NCI-H2196 (cell line): ENCODE measurements around the gene KIAA0408.

Source experiments
- DNase-seq: peaks from one replicate; lab custom pipeline; 2025; ENCODE audit not compliant: unreplicated experiment; lab: John Stamatoyannopoulos, UW

The KIAA0408 gene

DNA sequence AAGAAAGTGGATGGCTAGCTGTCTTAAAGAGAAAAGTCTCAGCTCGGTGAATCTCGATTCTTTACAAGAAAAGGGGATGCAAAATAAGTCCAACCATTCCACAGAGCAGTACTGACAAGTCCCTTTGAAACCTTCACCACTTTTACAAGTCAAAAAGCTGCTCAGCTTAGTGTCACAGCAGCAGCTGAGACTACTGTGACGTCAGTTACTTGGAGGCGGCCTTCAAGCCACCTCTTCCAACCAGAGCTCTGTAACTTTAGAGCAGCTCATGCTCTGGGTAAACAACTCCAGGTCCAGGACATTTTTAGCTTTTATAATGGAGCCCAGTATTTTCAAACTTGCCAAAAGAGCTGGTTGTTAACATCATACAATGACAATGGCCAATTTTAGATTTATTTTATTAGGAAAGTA lies at the start of gene KIAA0408:
TSS of gene KIAA0408 (minus strand) at position 159 of the 411 bp plus-strand sequence. CDS start 5,408 bp downstream, outside the sequence.
- peak; percentile 36 for DNase-seq

DNA sequence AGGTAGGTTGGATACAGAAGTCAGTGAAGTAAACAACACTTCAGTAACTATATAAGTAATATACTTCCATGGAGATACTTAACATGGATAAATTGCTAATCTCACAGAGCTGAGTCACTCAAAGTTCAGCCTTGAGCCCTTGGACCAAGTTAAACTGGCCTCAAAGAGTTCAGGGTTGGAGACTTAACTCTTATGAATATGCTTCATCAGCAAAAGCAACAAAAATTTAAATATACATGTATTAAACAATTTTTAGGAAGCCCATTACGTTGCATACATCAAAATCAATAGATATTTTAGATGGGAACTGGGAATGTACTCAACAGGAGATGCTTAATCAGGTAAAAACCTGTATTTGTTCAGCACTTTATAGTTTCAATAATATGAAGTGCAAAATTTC lies 47.7 kb upstream of the KIAA0408 start:
- DNase-seq = no peak

DNA sequence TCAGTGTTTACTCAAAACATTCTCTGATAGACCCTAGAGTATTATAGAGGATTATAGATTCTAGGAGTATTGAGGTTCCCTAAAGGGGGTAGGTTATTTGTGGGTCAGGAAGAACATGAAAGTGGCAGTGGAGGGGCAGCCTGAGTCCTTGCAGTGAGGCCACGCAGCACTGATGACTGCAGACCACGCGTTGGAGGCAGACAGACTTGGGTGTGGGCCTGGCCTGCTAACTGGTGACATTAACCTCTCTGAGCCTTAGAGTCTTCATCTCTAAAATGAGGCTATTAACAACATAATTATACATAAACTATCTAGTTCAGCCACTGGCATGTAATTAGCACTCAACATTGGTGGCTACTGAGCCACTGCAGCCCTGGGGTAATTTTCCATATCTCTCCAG lies 43.8 kb upstream of the KIAA0408 start:
- DNase-seq = no peak

DNA sequence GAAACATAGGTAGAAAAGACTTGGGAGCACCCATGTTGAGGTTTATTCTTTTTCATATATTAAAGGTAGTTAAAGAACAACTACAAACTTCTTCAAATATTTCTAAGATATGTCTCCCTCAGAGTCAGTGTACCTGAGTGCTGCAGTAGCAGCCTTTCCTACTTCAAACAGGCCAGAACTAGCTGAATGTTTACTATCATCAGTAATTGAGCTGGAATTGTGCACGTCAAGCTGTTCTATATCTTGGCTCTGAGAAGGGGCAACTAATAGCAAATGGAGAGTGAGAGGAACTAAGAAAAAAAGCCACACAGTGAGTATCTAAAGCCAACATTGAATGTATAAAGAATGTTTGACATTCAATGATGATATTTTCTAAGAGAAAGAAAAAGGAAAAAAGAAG lies 38.2 kb upstream of the KIAA0408 start:
- no peak for DNase-seq

- DNase-seq = no peak
Observed at GRCh38 chr6:127496471-127496870, 37.3 kb upstream of the KIAA0408 start.

GRCh38 chr6:127494240-127494767 lies 35.1 kb upstream of the KIAA0408 start:
- DNase-seq = no peak

DNA sequence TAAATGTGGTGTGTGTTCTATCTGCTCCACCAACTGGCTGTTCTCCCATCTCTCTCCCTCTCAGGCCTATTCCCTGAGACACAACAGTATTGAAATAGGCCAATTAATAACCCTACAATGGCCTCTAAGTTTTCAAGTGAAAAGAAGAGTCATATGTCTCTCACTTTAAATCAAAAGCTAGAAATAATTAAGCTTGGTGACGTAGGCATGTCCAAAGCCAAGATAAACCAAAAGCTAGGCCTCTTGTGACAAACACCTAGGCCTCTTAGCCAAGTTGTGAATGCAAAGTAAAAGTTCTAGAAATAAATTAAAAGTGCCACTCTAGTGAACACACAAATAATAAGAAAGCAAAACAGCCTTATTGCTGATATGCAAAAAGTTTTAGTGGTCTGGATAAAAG lies 30.1 kb upstream of the KIAA0408 start:
- DNase-seq = no peak

- DNase-seq = no peak
Observed at GRCh38 chr6:127486934-127487333, 27.7 kb upstream of the KIAA0408 start.

DNA sequence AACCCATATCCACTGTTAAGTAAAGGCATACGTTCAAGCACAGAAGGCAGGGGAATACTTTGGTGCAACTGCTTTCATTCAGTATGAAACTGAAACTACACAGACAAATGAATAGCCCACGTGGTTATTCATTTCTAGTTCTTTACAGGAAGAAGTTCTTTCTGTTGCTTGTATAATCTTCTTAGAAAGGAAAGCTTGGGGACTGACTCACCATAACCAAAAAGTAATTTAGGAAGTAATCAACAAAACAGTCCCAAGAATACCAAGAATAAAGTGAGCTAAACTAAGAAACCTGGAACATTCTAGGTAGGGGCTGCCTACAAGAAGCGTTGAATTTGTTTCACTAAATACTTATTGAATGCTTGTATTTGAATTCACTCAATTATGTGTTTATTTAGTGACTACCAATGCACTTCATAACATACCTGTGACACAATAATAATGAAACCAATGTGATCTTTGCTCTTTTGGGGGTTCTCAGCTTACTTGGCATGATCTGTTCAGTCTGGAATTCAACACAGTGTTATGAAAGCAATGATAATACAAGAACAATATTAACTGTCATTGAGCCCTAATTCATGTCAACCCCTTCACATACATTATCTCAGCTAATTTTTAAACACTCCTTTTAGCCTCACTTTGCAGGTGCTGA lies 25.1 kb upstream of the KIAA0408 start:
- no peak for DNase-seq

- no peak for DNase-seq
Observed at GRCh38 chr6:127483399-127484055, 24.3 kb upstream of the KIAA0408 start.

GRCh38 chr6:127482325-127482724 lies 23.1 kb upstream of the KIAA0408 start:
- no peak for DNase-seq

DNA sequence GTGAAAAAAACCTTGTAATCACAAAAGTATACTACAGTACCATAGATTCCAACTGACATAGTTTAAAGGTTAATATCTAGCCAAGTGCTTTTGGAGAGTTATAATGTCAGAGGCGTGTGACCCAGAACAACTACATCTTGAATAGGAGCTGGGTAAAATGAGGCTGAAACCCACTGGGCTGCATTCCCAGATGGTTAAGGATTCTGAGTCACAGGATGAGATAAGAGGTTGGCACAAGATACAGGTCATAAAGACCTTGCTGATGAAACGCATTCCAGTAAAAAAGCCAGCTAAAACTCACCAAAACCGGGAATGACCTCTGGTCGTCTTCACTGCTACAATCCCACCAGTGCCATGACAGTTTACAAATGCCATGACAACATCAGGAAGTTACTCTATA lies 22.4 kb upstream of the KIAA0408 start:
- peak; percentile 25 for DNase-seq

DNA sequence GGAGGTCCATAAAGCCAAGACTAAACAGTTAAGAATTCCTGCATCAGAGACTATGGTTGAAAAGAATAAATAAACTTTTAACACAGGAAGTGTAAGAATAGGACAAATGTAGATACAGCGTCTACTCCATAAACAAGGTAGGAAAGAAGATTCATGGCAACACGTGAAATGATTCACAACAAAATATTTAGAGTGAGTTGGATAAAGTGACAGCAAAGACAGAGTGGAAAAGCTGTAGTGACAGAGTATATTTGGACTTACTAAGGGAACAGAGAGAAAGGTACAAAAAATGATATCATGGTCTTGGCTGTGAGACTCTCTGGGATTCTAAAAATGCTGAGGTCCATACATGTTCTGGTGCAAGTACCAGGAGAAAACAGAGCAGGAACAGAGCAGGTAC lies 21.9 kb upstream of the KIAA0408 start:
- no peak for DNase-seq

GRCh38 chr6:127477658-127478057 lies 18.5 kb upstream of the KIAA0408 start:
- no peak for DNase-seq

- no peak for DNase-seq
Observed at GRCh38 chr6:127475823-127476176, 16.6 kb upstream of the KIAA0408 start.

GRCh38 chr6:127475135-127475822 lies 16.1 kb upstream of the KIAA0408 start:
- DNase-seq = no peak

- DNase-seq = no peak
Observed at GRCh38 chr6:127471379-127472255, 12.4 kb upstream of the KIAA0408 start.

GRCh38 chr6:127468936-127469335 lies 9.7 kb upstream of the KIAA0408 start:
- DNase-seq = no peak

DNA sequence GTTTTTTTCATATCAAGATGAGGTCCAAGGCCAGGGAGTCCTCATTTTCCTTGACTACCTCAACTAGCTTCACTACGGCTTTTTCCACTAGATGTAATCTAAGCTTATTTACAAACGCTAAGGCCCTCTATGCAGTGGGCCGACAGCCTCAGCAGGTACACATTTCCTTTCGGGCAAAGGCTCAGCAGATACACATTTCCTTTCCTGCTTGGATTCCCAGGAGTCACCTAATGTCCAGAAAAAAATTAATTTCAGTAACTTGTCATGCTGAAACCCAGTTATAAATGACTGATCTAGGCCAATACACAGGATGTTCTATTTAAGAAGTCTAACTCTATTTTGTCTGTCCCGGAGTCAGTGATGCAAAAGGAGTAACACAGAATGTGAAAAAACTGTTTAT lies 7.2 kb upstream of the KIAA0408 start:
- DNase-seq = no peak

DNA sequence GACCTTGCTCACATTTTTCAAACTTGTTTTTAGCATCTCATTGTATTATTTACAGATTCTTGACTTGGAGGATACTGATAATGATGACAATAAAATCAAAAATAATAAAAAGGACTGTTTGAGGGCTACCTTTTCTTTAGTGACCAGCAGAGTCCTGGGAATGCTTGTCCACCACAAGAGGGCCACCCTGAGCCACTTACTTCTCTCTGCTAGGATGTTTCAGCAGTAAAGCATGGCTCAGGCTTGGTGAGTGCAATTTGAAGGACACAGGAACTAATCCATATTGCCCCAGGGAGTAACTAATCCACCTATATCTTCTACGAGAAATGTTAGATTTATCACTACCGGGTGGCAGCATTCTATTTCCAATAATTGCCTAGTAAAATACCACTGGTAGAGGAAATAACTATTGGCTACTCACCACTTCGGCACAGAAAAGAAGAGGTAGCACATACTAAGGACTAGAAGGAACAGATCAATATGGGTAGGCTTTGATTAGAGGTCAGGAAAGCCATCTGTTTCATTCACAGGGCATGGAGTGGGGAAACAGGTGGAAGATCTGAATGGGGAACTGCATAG lies 5.8 kb upstream of the KIAA0408 start:
- DNase-seq = peak; percentile 74
